AG04450 (cell line): ENCODE measurements around the gene SPO11. TPM values are rescaled to one million over a fixed set of nuclear protein-coding genes. Genes with fewer than 3 reads are reported as not detected.

Source experiments
- CTCF ChIA-PET: fragments of 300-600, 350-600 bp; formaldehyde crosslinking; extraction: SDS; loops from one replicate; lab custom pipeline; 2022; ENCODE audit warnings: antibody characterized with exemption, inconsistent platforms; lab: Charles Lee
- POLR2A ChIA-PET: fragments of 350-600 bp; formaldehyde crosslinking; extraction: SDS; loops from one replicate; lab custom pipeline; 2021; ENCODE audit warnings: antibody characterized with exemption, inconsistent platforms; lab: Yijun Ruan, JAX
- DNase-seq: peaks from one replicate; pipeline ENCODE4 v3.0.0-alpha.2; 2011; ENCODE audit warnings: low read depth, low spot score
- H3K27ac ChIP-seq: one replicate; pipeline ENCODE4 v1.5.1; 2012; ENCODE audit warnings: low read depth, low read length, control low read depth
- H3K27me3 ChIP-seq: one replicate; pipeline ENCODE4 v1.6.0; 2012; ENCODE audit warnings: low read length; ENCODE audit not compliant: control insufficient read depth, insufficient read depth
- H3K4me3 ChIP-seq: 2 replicates; pipeline ENCODE4 v1.5.1; 2011; ENCODE audit warnings: mild to moderate bottlenecking, low read depth, low read length, control low read depth
- H3K9me3 ChIP-seq: 2 replicates; pipeline ENCODE4 v1.5.1; 2012; ENCODE audit warnings: low read length; ENCODE audit not compliant: control insufficient read depth, insufficient read depth
- polyA plus RNA-seq: library from polyadenylated mRNA; depleted of rRNA; stranded (reverse); fragments of >200 nt; gene quantifications from 2 replicates; pipeline ENCODE4 v1.2.3, GENCODE V29; 2011
- TF ChIP-seq, protein P1 (sequence below): IDR thresholded peaks from 2 replicates; pipeline ENCODE4 v1.5.1; 2011; ENCODE audit warnings: low read depth, low read length, control low read depth, inconsistent platforms

SPO11 gene
- polyA plus RNA-seq, 1 experiment: not detected

DNA sequence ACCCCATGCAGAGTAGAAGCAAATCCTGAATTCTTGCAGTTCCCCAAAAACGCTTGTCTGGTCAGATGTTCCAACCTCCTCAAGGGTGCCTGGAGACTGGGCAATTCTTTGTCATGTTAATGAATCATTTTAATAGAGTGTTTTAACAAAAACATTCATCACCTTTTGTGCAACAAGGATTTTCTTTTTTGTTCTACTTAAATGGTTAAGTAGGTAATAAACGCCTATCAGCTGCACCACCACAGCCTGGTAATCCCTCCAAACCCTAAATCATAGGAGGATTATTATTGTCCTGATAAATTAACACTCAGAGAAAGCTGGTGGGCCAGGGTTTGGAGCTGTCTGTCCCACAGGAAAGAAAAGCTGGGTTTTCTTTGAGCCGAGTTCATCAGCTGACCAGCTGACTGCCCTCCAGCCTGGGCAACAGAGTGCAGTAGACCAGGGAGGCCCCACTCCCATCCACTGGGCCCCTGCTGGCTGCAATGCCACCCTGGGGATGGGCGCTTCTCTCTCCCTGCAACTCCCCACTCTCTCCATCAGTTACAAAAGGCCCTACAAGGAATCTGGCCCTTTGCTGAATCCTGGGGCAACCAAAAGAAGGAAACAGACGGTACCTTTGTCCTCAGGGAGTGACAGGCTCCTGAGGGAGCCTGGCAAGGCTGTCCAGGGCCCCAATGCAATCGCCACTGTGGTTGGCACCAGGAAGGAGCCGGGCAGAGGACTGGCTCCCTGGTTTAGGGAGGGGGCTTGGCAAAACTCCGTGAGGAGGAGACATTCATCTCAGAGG lies 40.0 kb upstream of the SPO11 start:
- no peak overlapping the region for H3K27ac ChIP-seq
- no peak for DNase-seq
- no peak overlapping the region for H3K4me3 ChIP-seq
- H3K27me3 ChIP-seq: peaks cover 8% of the 10 kb centered on the region
- ChIA-PET CTCF (no interaction called here), POLR2A (no interaction called here)
- H3K9me3 ChIP-seq: no peaks in the 10 kb centered on the region
- TF ChIP-seq, protein P1, sequence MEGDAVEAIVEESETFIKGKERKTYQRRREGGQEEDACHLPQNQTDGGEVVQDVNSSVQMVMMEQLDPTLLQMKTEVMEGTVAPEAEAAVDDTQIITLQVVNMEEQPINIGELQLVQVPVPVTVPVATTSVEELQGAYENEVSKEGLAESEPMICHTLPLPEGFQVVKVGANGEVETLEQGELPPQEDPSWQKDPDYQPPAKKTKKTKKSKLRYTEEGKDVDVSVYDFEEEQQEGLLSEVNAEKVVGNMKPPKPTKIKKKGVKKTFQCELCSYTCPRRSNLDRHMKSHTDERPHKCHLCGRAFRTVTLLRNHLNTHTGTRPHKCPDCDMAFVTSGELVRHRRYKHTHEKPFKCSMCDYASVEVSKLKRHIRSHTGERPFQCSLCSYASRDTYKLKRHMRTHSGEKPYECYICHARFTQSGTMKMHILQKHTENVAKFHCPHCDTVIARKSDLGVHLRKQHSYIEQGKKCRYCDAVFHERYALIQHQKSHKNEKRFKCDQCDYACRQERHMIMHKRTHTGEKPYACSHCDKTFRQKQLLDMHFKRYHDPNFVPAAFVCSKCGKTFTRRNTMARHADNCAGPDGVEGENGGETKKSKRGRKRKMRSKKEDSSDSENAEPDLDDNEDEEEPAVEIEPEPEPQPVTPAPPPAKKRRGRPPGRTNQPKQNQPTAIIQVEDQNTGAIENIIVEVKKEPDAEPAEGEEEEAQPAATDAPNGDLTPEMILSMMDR: no peak

- H3K4me3 ChIP-seq: no peak overlapping the region
- H3K27ac ChIP-seq: no peak overlapping the region
- TF ChIP-seq, protein P1: no peak
- ChIA-PET POLR2A (no interaction called here), CTCF (no interaction called here)
- DNase-seq: no peak
- peaks cover 8% of the 10 kb centered on the region for H3K27me3 ChIP-seq
- no peaks in the 10 kb centered on the region for H3K9me3 ChIP-seq
These were observed 39.5 kb upstream of the SPO11 start for GRCh38 chr20:57290178-57290484.

DNA sequence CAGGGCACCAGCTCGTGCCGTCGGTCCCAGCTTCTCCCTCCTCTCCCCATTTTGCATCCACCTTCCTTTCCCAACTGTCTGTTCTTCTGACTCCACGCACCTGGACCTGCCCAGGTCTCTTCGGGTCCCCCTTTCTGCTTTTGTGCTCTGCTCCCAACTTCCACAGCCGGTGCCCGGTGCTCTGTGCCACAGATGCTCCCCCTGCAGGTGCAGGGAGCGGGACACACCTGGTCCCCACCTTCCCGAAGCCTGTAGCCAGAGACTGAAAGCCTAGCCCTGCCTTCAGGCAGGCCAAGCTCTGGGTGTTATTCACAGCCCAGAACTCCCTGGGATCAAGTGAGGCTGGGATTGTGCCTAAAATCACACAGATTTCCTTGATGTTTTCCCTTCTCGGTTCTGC lies 38.6 kb upstream of the SPO11 start:
- H3K4me3 ChIP-seq: no peak overlapping the region
- TF ChIP-seq, protein P1: no peak
- CTCF ChIA-PET: no interaction called here
- no peaks in the 10 kb centered on the region for H3K9me3 ChIP-seq
- no peak for DNase-seq
- POLR2A ChIA-PET: no interaction called here
- H3K27ac ChIP-seq: no peak overlapping the region
- peaks cover 8% of the 10 kb centered on the region for H3K27me3 ChIP-seq

DNA sequence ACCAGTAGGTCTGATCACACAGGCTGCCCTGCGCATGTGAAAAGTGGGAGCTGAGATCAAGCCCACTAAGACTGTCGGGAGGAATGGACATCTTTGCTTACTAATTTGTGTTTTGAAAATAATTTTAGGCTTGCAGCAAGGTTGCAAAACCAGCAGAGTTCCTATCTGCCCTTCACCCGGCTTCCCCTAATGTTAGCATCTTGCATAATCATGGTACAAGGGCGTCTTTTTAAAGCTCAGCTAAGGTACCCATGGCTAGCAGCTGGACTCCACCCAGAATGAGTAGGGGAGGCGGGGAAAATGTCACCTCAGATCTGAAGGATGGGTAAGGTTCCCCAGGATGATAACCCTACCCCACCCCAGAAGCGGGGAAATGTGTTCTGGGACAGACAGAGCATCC lies 37.9 kb upstream of the SPO11 start:
- Histone ChIP-seq H3K27ac (no peak overlapping the region), H3K27me3 (peaks cover 8% of the 10 kb centered on the region), H3K4me3 (no peak overlapping the region), H3K9me3 (no peaks in the 10 kb centered on the region)
- CTCF ChIA-PET: no interaction called here
- POLR2A ChIA-PET: no interaction called here
- TF ChIP-seq, protein P1: no peak
- DNase-seq: no peak

DNA sequence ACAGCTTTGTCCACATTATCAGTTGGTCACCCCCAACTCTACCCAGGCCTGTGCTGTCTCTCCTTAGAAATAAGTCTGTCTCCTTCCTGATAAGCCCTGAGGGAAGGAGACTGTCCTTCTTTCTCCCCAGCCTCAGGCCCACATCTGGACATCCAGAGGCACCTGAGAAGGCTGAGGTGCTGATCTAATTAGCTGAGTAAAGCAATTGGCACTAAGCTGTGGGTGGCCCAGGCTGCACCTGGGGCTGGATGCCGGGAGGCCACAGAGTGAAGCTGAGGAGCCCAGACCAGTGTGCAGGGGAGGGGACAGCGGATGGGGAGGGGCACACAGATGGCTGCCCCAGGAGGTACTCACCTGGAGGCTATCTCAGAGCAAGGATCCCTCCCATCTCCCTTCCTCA lies 37.0 kb upstream of the SPO11 start:
- Histone ChIP-seq H3K4me3 (no peak overlapping the region), H3K27me3 (peaks cover 8% of the 10 kb centered on the region), H3K9me3 (no peaks in the 10 kb centered on the region), H3K27ac (no peak overlapping the region)
- DNase-seq: no peak
- ChIA-PET CTCF (no interaction called here), POLR2A (no interaction called here)
- TF ChIP-seq, protein P1: no peak
